Smooth muscle cell (in vitro differentiated cells): ENCODE measurements around the gene GNAQ. TPM values are rescaled to one million over a fixed set of nuclear protein-coding genes. Genes with fewer than 3 reads are reported as not detected.
"Not testable (repeated sequence)": the region's sequence is repeated elsewhere in the genome, so short reads cannot be mapped to it uniquely, and the experiment has no call there.

Experiments used
- DNase-seq: peaks from one replicate; lab custom pipeline; 2025; ENCODE audit not compliant: unreplicated experiment; lab: John Stamatoyannopoulos, UW
- H2AFZ ChIP-seq: fragments of 200-600 bp; sonication (generic); 2 replicates; pipeline ENCODE4 v1.6.0; 2016; ENCODE audit warnings: antibody characterized with exemption, low read depth, mild to moderate bottlenecking
- H3F3A ChIP-seq: fragments of 200-600 bp; sonication (generic); 2 replicates; pipeline ENCODE4 v1.6.0; 2017; ENCODE audit warnings: antibody characterized with exemption, low read depth
- H3K27ac ChIP-seq: fragments of 200-600 bp; sonication (generic); 2 replicates; pipeline ENCODE4 v1.5.1; 2016; ENCODE audit warnings: low read depth, mild to moderate bottlenecking
- H3K27me3 ChIP-seq: fragments of 200-600 bp; sonication (generic); 2 replicates; pipeline ENCODE4 v1.6.1; 2016; ENCODE audit warnings: low read depth, mild to moderate bottlenecking
- H3K36me3 ChIP-seq: fragments of 200-600 bp; sonication (generic); 2 replicates; pipeline ENCODE4 v1.5.1; 2016; ENCODE audit warnings: low read depth
- H3K4me1 ChIP-seq: fragments of 200-600 bp; sonication (generic); 2 replicates; pipeline ENCODE4 v1.5.1; 2016; ENCODE audit warnings: low read depth
- H3K4me2 ChIP-seq: fragments of 200-600 bp; sonication (generic); 2 replicates; pipeline ENCODE4 v1.6.0; 2016; ENCODE audit warnings: mild to moderate bottlenecking
- H3K4me3 ChIP-seq: fragments of 200-600 bp; sonication (generic); 2 replicates; pipeline ENCODE4 v1.5.1; 2016; ENCODE audit warnings: mild to moderate bottlenecking
- H3K79me2 ChIP-seq: fragments of 200-600 bp; sonication (generic); 2 replicates; pipeline ENCODE4 v1.6.0; 2016; ENCODE audit warnings: low read depth, mild to moderate bottlenecking
- H3K9ac ChIP-seq: fragments of 200-600 bp; sonication (generic); 2 replicates; pipeline ENCODE4 v1.6.0; 2016; ENCODE audit warnings: low read depth
- H3K9me3 ChIP-seq: fragments of 200-600 bp; sonication (generic); replicated peaks from 2 replicates; pipeline ENCODE4 v1.5.1; 2016; ENCODE audit warnings: low read depth
- H4K20me1 ChIP-seq: fragments of 200-600 bp; sonication (generic); 2 replicates; pipeline ENCODE4 v1.6.0; 2016; ENCODE audit warnings: low read depth
- WGBS: methylation state at CpG from one replicate; pipeline ENCODE4 v1.1.7; 2016; ENCODE audit warnings: low lambda C conversion rate; 5-methylcytosine and 5-hydroxymethylcytosine counted together
- polyA plus RNA-seq: library from polyadenylated mRNA; unstranded; fragments of >200 nt; fragmentation: Nextera tagmentation; extraction: Ambion mirVana; gene quantifications from 2 replicates; pipeline ENCODE4 v1.2.1, GENCODE V29; 2016
- total RNA-seq: library from RNA; depleted of rRNA; stranded (reverse); fragments of >200 nt; gene quantifications from 2 replicates; pipeline ENCODE4 v1.2.3, GENCODE V29; 2014
- TF ChIP-seq, protein P1 (sequence below): fragments of 200-600 bp; sonication (generic); IDR thresholded peaks from 2 replicates; pipeline ENCODE4 v1.5.1; 2017; ENCODE audit warnings: borderline replicate concordance, mild to moderate bottlenecking, antibody characterized with exemption; ENCODE audit not compliant: insufficient read depth, poor library complexity, severe bottlenecking

GNAQ gene
- total and polyA plus RNA-seq, 2 experiments from 2014 or later, result 12.5 to 41.4 TPM

- 23% methylated on average over 5 of the region's 5 CpGs for WGBS
- no peaks in the 10 kb centered on the region for H3K9me3 ChIP-seq
- TF ChIP-seq, protein P1, sequence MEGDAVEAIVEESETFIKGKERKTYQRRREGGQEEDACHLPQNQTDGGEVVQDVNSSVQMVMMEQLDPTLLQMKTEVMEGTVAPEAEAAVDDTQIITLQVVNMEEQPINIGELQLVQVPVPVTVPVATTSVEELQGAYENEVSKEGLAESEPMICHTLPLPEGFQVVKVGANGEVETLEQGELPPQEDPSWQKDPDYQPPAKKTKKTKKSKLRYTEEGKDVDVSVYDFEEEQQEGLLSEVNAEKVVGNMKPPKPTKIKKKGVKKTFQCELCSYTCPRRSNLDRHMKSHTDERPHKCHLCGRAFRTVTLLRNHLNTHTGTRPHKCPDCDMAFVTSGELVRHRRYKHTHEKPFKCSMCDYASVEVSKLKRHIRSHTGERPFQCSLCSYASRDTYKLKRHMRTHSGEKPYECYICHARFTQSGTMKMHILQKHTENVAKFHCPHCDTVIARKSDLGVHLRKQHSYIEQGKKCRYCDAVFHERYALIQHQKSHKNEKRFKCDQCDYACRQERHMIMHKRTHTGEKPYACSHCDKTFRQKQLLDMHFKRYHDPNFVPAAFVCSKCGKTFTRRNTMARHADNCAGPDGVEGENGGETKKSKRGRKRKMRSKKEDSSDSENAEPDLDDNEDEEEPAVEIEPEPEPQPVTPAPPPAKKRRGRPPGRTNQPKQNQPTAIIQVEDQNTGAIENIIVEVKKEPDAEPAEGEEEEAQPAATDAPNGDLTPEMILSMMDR, result no peak
- no peak overlapping the region for H3K9ac ChIP-seq
- H3K27me3 ChIP-seq, result no peaks in the 10 kb centered on the region
- H3K79me2 ChIP-seq, result peaks cover 20% of the 10 kb centered on the region
- H3K36me3 ChIP-seq, result no peaks in the 10 kb centered on the region
- H3K4me1 ChIP-seq, result peaks cover 17% of the 10 kb centered on the region
- peak overlapping the region; percentile 17 for H3K27ac ChIP-seq
- H3F3A ChIP-seq, result peaks cover 12% of the 10 kb centered on the region
- H4K20me1 ChIP-seq, result peaks cover 89% of the 10 kb centered on the region
- DNase-seq, result no peak
- no peak overlapping the region for H2AFZ ChIP-seq
- no peak overlapping the region for H3K4me3 ChIP-seq
- H3K4me2 ChIP-seq, result peak overlapping the region; percentile 64
These were observed 147.5 kb downstream of the GNAQ start for GRCh38 chr9:77883846-77884771.

DNA sequence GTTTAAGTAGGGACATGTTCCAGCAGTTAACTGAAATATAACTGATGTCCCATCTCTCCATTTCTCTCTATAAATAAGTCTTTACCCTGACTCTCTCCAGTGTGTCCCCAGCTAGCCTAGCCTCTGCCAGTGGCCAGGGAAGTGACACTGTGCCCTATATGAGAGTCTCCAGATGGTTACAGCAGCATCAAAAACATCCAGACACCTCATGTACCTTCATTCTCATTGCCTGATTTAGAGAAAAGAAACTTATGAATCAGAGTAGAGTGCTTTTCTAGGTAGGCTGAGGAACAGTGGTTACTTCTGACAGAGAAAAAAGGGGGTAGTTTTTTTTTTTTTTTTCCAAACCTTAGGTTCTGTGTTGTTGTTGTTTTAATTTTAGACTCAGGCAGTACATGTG is 148.5 kb downstream of the GNAQ start:
- DNase-seq, result no peak
- H4K20me1 ChIP-seq, result peaks cover 83% of the 10 kb centered on the region
- H3K36me3 ChIP-seq, result no peaks in the 10 kb centered on the region
- H3K27me3 ChIP-seq, result no peaks in the 10 kb centered on the region
- no peaks in the 10 kb centered on the region for H3K9me3 ChIP-seq
- H3K79me2 ChIP-seq, result peaks cover 20% of the 10 kb centered on the region
- H3F3A ChIP-seq, result peaks cover 12% of the 10 kb centered on the region
- H3K4me1 ChIP-seq, result peaks cover 17% of the 10 kb centered on the region
- no peak overlapping the region for H3K27ac ChIP-seq
- TF ChIP-seq, protein P1, result no peak
- H3K4me2 ChIP-seq, result no peak overlapping the region
- H3K4me3 ChIP-seq, result no peak overlapping the region
- H2AFZ ChIP-seq, result no peak overlapping the region
- no peak overlapping the region for H3K9ac ChIP-seq

GRCh38 chr9:77882294-77882693 is 149.3 kb downstream of the GNAQ start:
- Histone ChIP-seq H3K27ac (no peak overlapping the region), H3K9ac (no peak overlapping the region), H4K20me1 (peaks cover 75% of the 10 kb centered on the region), H3K4me3 (no peak overlapping the region), H3K9me3 (no peaks in the 10 kb centered on the region), H3K36me3 (no peaks in the 10 kb centered on the region), H3K4me2 (no peak overlapping the region), H3K79me2 (peaks cover 13% of the 10 kb centered on the region), H2AFZ (no peak overlapping the region), H3F3A (peaks cover 12% of the 10 kb centered on the region), H3K27me3 (no peaks in the 10 kb centered on the region), H3K4me1 (peaks cover 17% of the 10 kb centered on the region)
- DNase-seq, result no peak
- TF ChIP-seq, protein P1, result no peak
- 93% methylated on average over 4 of the region's 4 CpGs for WGBS

GRCh38 chr9:77881634-77882033 is 150.0 kb downstream of the GNAQ start:
- not testable (repeated sequence) for H3K9ac ChIP-seq, H3K4me3 ChIP-seq, H3K27ac ChIP-seq, H3K4me2 ChIP-seq, H3K36me3 ChIP-seq, H3K27me3 ChIP-seq, H2AFZ ChIP-seq, DNase-seq, H3K9me3 ChIP-seq
- H3K4me1 ChIP-seq, result peaks cover 21% of the 10 kb centered on the region
- peaks cover 72% of the 10 kb centered on the region for H4K20me1 ChIP-seq
- peaks cover 11% of the 10 kb centered on the region for H3K79me2 ChIP-seq
- H3F3A ChIP-seq, result peaks cover 12% of the 10 kb centered on the region
- 98% methylated on average over 8 of the region's 8 CpGs for WGBS
